Measurements from ENCODE around the gene MT1H.

GRCh38 chr16:56700631-56701030, 31.0 kb downstream of the MT1H start:
- TF ChIP-seq CTCF (IDR thresholded peaks at IDR 0.05) (no peak), EP300 (IDR thresholded peaks at IDR 0.05) (no peak), POLR2A (IDR thresholded peaks at IDR 0.05) (no peak)
